ENCODE measurements around the gene ARL8A. TPM values are rescaled to one million over a fixed set of nuclear protein-coding genes. Genes with fewer than 3 reads are reported as not detected.

The ARL8A gene
- total RNA-seq, 6 experiments from 2014 or later, result 23.1 to 57.7 (median 36.1) TPM

DNA sequence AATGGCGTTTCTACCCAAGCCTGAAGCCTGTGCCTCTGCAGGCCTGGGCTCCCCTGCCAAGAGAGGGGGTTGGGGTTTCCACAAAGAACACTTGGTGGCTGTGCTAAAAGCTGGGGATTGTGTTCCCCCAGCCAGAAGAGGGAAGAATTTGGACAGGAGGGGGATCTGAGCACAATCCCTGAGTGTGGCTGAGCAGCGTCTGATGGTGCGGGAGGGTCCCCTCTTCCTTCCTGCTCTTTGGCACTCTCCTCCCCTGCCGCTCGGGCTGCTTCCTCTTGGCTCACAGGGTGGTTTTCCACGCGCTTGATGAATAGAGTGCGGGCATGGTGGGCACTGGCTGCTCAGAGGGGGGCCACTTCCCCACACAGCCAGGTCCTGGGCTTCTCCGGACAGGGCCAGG is 18.1 kb downstream of the ARL8A start:
- DNase-seq (no peak), ATAC-seq (no peak)
- 0% methylated on average over 1 of the region's 9 CpGs for WGBS (ENCODE audit: insufficient coverage, low coverage, low lambda C conversion rate, missing lambda C conversion rate)
- TF ChIP-seq POLR2A (IDR thresholded peaks at IDR 0.05), result no peak
- TF ChIP-seq, protein P1, sequence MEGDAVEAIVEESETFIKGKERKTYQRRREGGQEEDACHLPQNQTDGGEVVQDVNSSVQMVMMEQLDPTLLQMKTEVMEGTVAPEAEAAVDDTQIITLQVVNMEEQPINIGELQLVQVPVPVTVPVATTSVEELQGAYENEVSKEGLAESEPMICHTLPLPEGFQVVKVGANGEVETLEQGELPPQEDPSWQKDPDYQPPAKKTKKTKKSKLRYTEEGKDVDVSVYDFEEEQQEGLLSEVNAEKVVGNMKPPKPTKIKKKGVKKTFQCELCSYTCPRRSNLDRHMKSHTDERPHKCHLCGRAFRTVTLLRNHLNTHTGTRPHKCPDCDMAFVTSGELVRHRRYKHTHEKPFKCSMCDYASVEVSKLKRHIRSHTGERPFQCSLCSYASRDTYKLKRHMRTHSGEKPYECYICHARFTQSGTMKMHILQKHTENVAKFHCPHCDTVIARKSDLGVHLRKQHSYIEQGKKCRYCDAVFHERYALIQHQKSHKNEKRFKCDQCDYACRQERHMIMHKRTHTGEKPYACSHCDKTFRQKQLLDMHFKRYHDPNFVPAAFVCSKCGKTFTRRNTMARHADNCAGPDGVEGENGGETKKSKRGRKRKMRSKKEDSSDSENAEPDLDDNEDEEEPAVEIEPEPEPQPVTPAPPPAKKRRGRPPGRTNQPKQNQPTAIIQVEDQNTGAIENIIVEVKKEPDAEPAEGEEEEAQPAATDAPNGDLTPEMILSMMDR (IDR thresholded peaks at IDR 0.05), result no peak
- no peak overlapping the region for H3K4me3 ChIP-seq
- no peaks in the 10 kb centered on the region for H3K4me1 ChIP-seq
- no peaks in the 10 kb centered on the region for H3K27me3 ChIP-seq
- intact Hi-C loops (cut with DNase I), result loop anchor here (10.0 kb wide), 2 partner anchors 222 to 242 kb away; partner anchors contain the start of gene SHISA4 (in 1 of the 2)
- no peaks in the 10 kb centered on the region for H3K9me3 ChIP-seq
- no peaks in the 10 kb centered on the region for H3K36me3 ChIP-seq
- H3K27ac ChIP-seq, result no peak overlapping the region

DNA sequence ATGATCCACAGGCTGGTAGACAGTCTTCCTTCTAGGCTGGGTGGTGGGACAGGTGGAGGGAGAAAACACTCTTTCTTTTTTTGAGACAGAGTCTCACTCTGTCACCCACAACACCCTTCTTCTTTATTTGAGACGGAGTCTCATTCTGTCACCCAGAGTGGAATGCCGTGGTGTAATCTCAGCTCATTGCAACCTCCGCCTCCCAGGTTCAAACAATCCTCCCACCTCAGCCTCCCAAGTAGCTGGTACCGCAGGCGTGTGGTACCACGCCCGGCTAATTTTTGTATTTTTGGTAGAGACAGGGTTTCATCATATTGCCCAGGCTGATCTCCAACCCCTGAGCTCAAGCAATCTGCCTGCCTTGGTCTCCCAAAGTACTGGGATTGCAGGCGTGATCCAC is 18.9 kb downstream of the ARL8A start:
- DNase-seq (no peak), ATAC-seq (no peak)
- Histone ChIP-seq H3K4me1 (no peaks in the 10 kb centered on the region), H3K36me3 (no peaks in the 10 kb centered on the region), H3K27ac (no peak overlapping the region), H3K27me3 (no peaks in the 10 kb centered on the region), H3K9me3 (no peaks in the 10 kb centered on the region), H3K4me3 (no peak overlapping the region)
- intact Hi-C loops (cut with DNase I), result loop anchor here (10.0 kb wide), 2 partner anchors 221 to 241 kb away; partner anchors contain the start of gene SHISA4 (in 1 of the 2)
- TF ChIP-seq, protein P1 (IDR thresholded peaks at IDR 0.05), result no peak
- TF ChIP-seq POLR2A (IDR thresholded peaks at IDR 0.05), result no peak
- WGBS (ENCODE audit: insufficient coverage, low coverage, low lambda C conversion rate, missing lambda C conversion rate), result 84% methylated on average over 8 of the region's 8 CpGs

DNA sequence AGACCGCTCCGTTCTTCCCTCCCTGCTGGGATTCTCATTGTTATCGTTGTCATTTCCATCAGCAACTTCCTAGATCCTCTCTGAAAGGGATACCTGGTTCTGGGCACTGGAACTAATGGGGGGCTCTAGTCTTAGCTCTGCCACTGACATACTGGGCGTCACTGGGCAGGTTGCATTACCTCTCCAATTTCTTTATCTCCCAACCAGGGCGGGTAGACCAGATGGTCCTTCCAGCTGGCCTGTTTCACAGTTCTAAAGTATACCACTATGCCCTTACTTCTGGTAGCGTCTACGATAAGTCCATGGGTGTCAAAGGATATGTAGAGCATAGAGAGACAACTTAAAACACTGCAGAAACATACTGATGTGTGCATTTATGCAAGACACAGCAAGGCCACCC is 20.4 kb downstream of the ARL8A start:
- DNase-seq, result no peak
- intact Hi-C loops (cut with DNase I), result loop anchor here (5.0 to 10.0 kb wide), 3 partner anchors 122 to 239 kb away; partner anchors contain the start of gene SHISA4 (in 1 of the 2)
- H3K4me3 ChIP-seq, result no peak overlapping the region
- TF ChIP-seq, protein P1 (IDR thresholded peaks at IDR 0.05), result no peak
- no peak for TF ChIP-seq POLR2A (IDR thresholded peaks at IDR 0.05)
- H3K36me3 ChIP-seq, result no peaks in the 10 kb centered on the region
- no peaks in the 10 kb centered on the region for H3K9me3 ChIP-seq
- WGBS (ENCODE audit: insufficient coverage, low coverage, low lambda C conversion rate, missing lambda C conversion rate), result 68% methylated on average over 4 of the region's 7 CpGs
- no peaks in the 10 kb centered on the region for H3K27me3 ChIP-seq
- no peaks in the 10 kb centered on the region for H3K4me1 ChIP-seq
- no peak for ATAC-seq
- no peak overlapping the region for H3K27ac ChIP-seq

DNA sequence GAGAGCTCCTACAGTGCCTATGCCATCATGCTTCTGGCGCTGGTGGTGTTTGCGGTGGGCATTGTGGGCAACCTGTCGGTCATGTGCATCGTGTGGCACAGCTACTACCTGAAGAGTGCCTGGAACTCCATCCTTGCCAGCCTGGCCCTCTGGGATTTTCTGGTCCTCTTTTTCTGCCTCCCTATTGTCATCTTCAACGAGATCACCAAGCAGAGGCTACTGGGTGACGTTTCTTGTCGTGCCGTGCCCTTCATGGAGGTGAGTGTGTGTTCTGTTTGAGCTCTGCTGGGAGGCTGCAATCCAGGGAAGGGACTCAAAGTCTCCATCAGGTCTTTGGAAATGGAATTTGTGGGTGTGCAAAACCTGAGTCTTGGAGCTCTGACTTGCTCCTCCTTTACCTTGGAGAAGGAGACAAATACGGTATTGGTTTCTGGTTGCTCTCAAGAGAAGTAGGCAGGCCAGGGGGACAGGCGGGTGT is 21.2 kb downstream of the ARL8A start:
- no peak overlapping the region for H3K4me3 ChIP-seq
- DNase-seq (no peak), ATAC-seq (no peak)
- WGBS (ENCODE audit: insufficient coverage, low coverage, low lambda C conversion rate, missing lambda C conversion rate), result no CpG with 5 or more reads among the region's 10 CpGs
- H3K4me1 ChIP-seq, result peaks cover 0 to 5% (median 3%) of the 10 kb centered on the region in 4 donors
- H3K36me3 ChIP-seq, result no peaks in the 10 kb centered on the region
- H3K27me3 ChIP-seq, result no peaks in the 10 kb centered on the region
- TF ChIP-seq POLR2A (IDR thresholded peaks at IDR 0.05), result no peak
- TF ChIP-seq, protein P1 (IDR thresholded peaks at IDR 0.05), result no peak
- intact Hi-C loops (cut with DNase I), result loop anchor here (5.0 to 10.0 kb wide), 3 partner anchors 121 to 239 kb away; partner anchors contain the start of gene SHISA4 (in 1 of the 2)
- no peak overlapping the region for H3K27ac ChIP-seq
- no peaks in the 10 kb centered on the region for H3K9me3 ChIP-seq

All from right lobe of liver (tissue), 6 donors.